Heart left ventricle (tissue), 16 donors: Measurements from ENCODE around the gene ARHGEF10L. TPM values are rescaled to one million over a fixed set of nuclear protein-coding genes. Genes with fewer than 3 reads are reported as not detected.

ENCODE experiments used
- ATAC-seq, 4 donors: fragments of 200-7000 bp; cut with Tn5 transposase; one replicate each; pipeline ENCODE4 v1.9.1; 2020 to 2022; ENCODE audit warnings: moderate library complexity in 4 of 4, mild to moderate bottlenecking in 3 of 4, moderate number of reproducible peaks in 1 of 4
- DNase-seq, 5 donors: peaks; one replicate each; pipeline ENCODE4 v3.0.0-alpha.2; 2020
- H3K27ac ChIP-seq, 12 donors: fragments of 200-600 bp; sonication (generic) in 4 of 12; one replicate each; pipeline versions ENCODE4 v1.5.0 to v1.8.0; 2016 to 2022; ENCODE audit warnings: mild to moderate bottlenecking in 2 of 12
- H3K27me3 ChIP-seq, 9 donors: fragments of 200-600 bp; sonication (generic) in 2 of 9; one replicate each; pipeline versions ENCODE4 v1.5.1 to v1.8.0; 2016 to 2022; ENCODE audit warnings: mild to moderate bottlenecking in 3 of 9
- H3K36me3 ChIP-seq, 9 donors: fragments of 200-600 bp; sonication (generic) in 2 of 9; one replicate each; pipeline versions ENCODE4 v1.5.0 to v1.8.0; 2018 to 2022; ENCODE audit warnings: mild to moderate bottlenecking in 2 of 9
- H3K4me1 ChIP-seq, 12 donors: fragments of 200-600 bp; sonication (generic) in 4 of 12; one replicate each; pipeline versions ENCODE4 v1.5.0 to v1.8.0; 2016 to 2022; ENCODE audit warnings: mild to moderate bottlenecking in 3 of 12
- H3K4me3 ChIP-seq, 12 donors: fragments of 200-600 bp; sonication (generic) in 4 of 12; one replicate each; pipeline versions ENCODE4 v1.5.0 to v1.8.0; 2017 to 2022; ENCODE audit warnings: mild to moderate bottlenecking in 9 of 12, moderate library complexity in 4 of 12
- H3K9me3 ChIP-seq, 12 donors: fragments of 200-600 bp; sonication (generic) in 4 of 12; one replicate each; pipeline versions ENCODE4 v1.5.0 to v1.8.0; 2016 to 2022; ENCODE audit warnings: mild to moderate bottlenecking in 1 of 12
- POLR2A ChIP-seq, 2 donors: fragments of 450-650 bp; IDR thresholded peaks; one replicate each; pipeline ENCODE4 v1.6.1; 2017; ENCODE audit warnings: antibody characterized with exemption in 2 of 2, mild to moderate bottlenecking in 2 of 2, moderate library complexity in 2 of 2
- whole genome bisulfite sequencing, 4 donors: extraction: QIAGEN DNeasy Blood & Tissue Kit in 2 of 4; methylation state at CpG; one replicate each; pipeline versions ENCODE4 v1.1.5 to v1.1.7; 2013 to 2018; 5-methylcytosine and 5-hydroxymethylcytosine counted together
- intact Hi-C, 10 donors: fragments of 100-400 bp; cut with DNase I; formaldehyde crosslinking; loops; one replicate each; pipeline versions ENCODE4 v1.11.1 to v1.14.2; 2022
- polyA plus RNA-seq, 2 donors: library from polyadenylated mRNA; stranded (reverse); fragments of 200-250 nt; gene quantifications; one replicate each; pipeline ENCODE4 v1.2.3, GENCODE V29; 2013
- total RNA-seq, 9 donors: library from RNA; depleted of rRNA in 2 of 9; stranded (reverse); fragments of >200 nt in 2 of 9; fragmentation: NEBNext Ultra II Directional in 3 of 9; extraction: Animal tissue kit (Norgen Biotek cat#: 25700) in 3 of 9; gene quantifications; one replicate each; pipeline versions ENCODE4 v1.1.0 to v1.2.4, GENCODE V29; 2016 to 2023
- TF ChIP-seq, protein P1 (sequence below), 12 donors: fragments of 200-600 bp; sonication (generic) in 4 of 12; IDR thresholded peaks; one replicate each; pipeline versions ENCODE4 v1.5.0 to v1.8.0; 2018 to 2022; ENCODE audit warnings: antibody characterized with exemption in 12 of 12, mild to moderate bottlenecking in 5 of 12
- donor health status: ischemic (EF 13 %, LVEDD 7.1; RV severe dilation, severe dysfunction).
- donor health status: healthy with polysubstance abuse.
- donor health status: DM: no; HTN: yes; CAD: no.
- donor health status: DM: no; HTN: no; CAD: no.
- donor health status: ischemic (EF 25% LVEDD 6.9; RV normal size, moderate dysfunction).
- donor health status: ischemic (EF 25% LVEDD 5.7; RV mildly dilated, moderate dysfunction).
- donor health status: healthy.
- donor health status: DM: yes; HTN: yes; CAD: no.
- donor health status: ischemic (EF 35%, LVEDD 5.7; RV mildly dilated, moderate dysfunction).
- donor health status: nonischemic (EF 11% LVEDD 7.7; RV severe dilation, severe dysfunction).
- donor health status: DM: yes; HTN: yes; CAD: no.
- donor health status: PGD.
- donor health status: ischemic (EF 29% LVEDD 5.4; RV normal size, mild dysfunction).
- donor health status: nonischemic (EF 23%, LVEDD 6.1; RV moderate dilation, normal function).

The ARHGEF10L gene
- total and polyA plus RNA-seq, 11 donors = 44.6 to 72.8 (median 57.9) TPM

DNA sequence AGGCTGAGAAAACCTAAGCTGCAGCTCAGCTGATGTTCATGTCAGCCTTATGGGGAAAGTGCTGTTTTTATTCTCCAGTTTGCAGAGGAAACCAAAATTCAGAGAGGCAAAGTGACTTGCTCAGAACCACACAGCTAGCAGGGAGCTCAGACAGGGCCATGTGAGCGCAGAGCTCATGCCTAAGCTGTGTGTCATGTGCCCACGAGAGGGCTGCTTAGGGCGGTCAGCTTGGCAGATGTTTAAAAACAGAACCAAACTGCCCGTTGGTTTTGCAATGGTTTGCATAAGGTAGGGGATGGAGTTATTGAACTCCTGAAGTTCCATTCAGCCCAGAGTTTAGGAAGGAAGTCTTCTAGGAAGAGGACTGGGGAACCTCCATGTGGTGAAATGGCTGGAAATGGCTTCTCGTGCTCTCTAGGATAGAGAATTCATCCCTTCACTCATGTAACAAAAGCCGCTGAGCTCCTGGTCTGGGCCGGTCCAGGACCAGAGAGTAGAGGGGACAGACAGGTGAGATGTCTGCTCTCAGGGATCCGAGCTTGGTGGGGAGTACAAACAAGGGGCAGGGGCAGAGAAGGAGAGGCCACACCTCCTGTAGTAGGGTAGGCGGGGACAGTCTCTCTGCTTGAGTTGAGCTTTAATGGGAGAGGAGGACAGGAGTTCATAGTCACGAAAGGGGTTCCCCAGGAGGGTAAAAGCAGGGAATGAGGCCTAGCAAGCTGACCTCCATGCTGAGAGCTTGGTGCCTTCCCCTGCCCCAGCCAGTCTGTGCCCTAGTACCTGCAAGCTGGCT lies 46.9 kb downstream of the ARHGEF10L start:
- Histone ChIP-seq H3K4me1 (peaks cover 0 to 56% (median 38%) of the 10 kb centered on the region in 12 donors), H3K36me3 (peaks cover 0 to 7% (median 0%) of the 10 kb centered on the region in 9 donors), H3K9me3 (no peaks in the 10 kb centered on the region), H3K4me3 (no peak overlapping the region), H3K27me3 (no peaks in the 10 kb centered on the region), H3K27ac (peak overlapping the region in 10 of 12 donors; percentile 19 to 92 (median 84))
- ATAC-seq (peak in 1 of 4 donors; percentile 30), DNase-seq (no peak)
- intact Hi-C loops = no loop called here
- no peak for TF ChIP-seq POLR2A (IDR thresholded peaks at IDR 0.05)
- TF ChIP-seq, protein P1, sequence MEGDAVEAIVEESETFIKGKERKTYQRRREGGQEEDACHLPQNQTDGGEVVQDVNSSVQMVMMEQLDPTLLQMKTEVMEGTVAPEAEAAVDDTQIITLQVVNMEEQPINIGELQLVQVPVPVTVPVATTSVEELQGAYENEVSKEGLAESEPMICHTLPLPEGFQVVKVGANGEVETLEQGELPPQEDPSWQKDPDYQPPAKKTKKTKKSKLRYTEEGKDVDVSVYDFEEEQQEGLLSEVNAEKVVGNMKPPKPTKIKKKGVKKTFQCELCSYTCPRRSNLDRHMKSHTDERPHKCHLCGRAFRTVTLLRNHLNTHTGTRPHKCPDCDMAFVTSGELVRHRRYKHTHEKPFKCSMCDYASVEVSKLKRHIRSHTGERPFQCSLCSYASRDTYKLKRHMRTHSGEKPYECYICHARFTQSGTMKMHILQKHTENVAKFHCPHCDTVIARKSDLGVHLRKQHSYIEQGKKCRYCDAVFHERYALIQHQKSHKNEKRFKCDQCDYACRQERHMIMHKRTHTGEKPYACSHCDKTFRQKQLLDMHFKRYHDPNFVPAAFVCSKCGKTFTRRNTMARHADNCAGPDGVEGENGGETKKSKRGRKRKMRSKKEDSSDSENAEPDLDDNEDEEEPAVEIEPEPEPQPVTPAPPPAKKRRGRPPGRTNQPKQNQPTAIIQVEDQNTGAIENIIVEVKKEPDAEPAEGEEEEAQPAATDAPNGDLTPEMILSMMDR (IDR thresholded peaks at IDR 0.05) = no peak
- WGBS, 4 donors = 69 to 80% (median 75%) methylated on average over 10 of the region's 10 CpGs

DNA sequence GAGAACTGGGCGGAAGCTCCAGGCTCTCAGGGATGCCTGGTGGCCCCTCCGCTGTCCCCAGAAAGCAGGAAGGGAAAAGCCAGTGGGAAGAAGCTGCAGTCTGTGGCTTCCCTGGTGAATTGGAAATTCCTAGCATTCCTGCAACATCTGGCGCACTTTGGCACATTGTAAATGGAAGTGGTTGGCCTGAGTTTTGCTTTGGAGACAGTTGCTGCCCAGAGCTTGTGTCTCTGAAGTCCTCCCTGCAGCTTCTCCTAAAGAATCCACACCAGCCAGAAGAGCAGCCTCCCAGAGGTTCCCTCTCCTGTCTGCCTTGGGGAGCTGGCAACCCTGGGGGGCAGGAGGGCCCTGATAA lies 48.2 kb downstream of the ARHGEF10L start:
- no peak for DNase-seq
- ATAC-seq = peak; percentile 1 to 34 (median 9)
- Histone ChIP-seq H3K4me3 (no peak overlapping the region), H3K27me3 (no peaks in the 10 kb centered on the region), H3K4me1 (peaks cover 0 to 61% (median 35%) of the 10 kb centered on the region in 12 donors), H3K27ac (peak overlapping the region; percentile 40 to 92 (median 83)), H3K9me3 (no peaks in the 10 kb centered on the region), H3K36me3 (peaks cover 0 to 7% (median 0%) of the 10 kb centered on the region in 9 donors)
- 53 to 60% (median 56%) methylated on average over 2 to 3 of the region's 3 CpGs for WGBS, 4 donors
- TF ChIP-seq, protein P1 (IDR thresholded peaks at IDR 0.05) = no peak
- no peak for TF ChIP-seq POLR2A (IDR thresholded peaks at IDR 0.05)
- intact Hi-C loops = no loop called here

DNA sequence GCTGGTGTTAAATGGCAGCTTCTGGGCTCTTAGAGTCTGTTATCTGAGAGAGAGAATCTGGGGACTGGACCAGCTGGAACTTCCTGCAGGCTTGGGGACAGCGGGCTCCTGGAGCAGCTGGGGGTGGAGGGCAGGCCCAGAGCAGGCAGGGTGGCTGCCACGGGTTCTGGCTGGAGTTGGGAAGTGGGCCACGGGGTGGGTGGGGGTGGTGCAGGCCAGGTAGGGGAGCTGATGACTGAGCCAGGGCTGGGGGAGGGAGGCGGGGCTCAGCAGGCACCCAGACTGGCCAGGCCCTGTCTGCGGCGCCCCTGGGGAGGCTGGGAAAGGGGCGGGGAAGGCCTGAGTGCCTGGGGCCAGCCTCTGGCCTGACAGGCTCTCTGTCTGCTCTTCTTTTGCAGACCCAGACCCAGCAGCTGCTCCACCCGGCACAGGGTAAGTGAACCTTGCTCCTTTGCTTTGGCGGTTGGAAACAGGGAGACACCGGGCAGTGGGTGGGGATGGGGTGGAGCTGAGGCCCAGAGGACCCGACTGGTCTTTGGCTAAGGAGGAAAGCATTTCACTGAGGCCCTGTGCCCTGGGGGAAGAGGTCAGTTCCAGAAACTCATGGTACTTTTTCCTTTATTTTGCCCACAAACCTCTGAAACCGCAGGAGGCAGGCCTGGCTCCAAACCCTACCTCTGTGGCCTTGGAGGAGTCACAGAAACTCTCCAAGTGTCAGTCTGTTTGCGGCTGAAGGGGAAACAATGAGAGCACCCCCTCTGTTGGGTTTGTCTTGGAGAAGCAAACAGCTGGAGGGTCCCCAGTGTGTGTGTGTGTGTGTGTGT lies 48.8 kb downstream of the ARHGEF10L start:
- TF ChIP-seq, protein P1 (IDR thresholded peaks at IDR 0.05) = no peak
- TF ChIP-seq POLR2A (IDR thresholded peaks at IDR 0.05) = no peak
- Histone ChIP-seq H3K27me3 (no peaks in the 10 kb centered on the region), H3K9me3 (no peaks in the 10 kb centered on the region), H3K36me3 (peaks cover 0 to 7% (median 0%) of the 10 kb centered on the region in 9 donors), H3K4me1 (peaks cover 0 to 66% (median 37%) of the 10 kb centered on the region in 12 donors), H3K4me3 (peak overlapping the region in 9 of 12 donors; percentile 12 to 51 (median 35)), H3K27ac (peak overlapping the region; percentile 40 to 92 (median 83))
- DNase-seq (peak; percentile 72 to 88 (median 76)), ATAC-seq (peak; percentile 83 to 91 (median 87))
- WGBS, 4 donors = 24 to 35% (median 25%) methylated on average over 11 to 13 of the region's 13 CpGs
- intact Hi-C loops = no loop called here
